Measurements from ENCODE around the gene OR10J4.

DNA sequence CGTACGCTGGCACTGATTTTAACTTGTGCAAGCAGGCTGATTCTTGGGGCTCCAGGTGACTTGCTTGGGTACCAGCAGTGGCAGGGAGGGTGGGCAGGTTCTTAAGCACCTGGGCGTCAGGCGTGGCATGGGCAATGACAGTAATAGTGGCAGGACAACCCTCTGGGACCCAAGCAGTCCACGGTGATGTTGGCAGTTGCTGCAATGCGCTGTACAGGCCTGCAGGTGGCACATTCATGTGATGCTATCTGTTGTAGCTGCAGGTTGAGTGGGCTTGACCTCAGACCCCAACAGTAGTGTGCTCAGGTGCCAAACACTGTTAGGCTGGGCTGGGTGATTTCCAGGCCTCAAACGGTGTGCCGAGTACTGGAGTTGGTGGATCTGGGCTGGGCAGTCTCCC is 10.2 kb upstream of the OR10J4 start:
- TF ChIP-seq SUZ12 (IDR thresholded peaks at IDR 0.05), result no peak
- TF ChIP-seq FOXM1 (IDR thresholded peaks at IDR 0.05; ENCODE audit: borderline replicate concordance), result no peak
- no peak for TF ChIP-seq LEF1 (IDR thresholded peaks at IDR 0.05; ENCODE audit: borderline replicate concordance)
- TF ChIP-seq PKNOX1 (IDR thresholded peaks at IDR 0.05), result no peak
- TF ChIP-seq FOXA1 (IDR thresholded peaks at IDR 0.05), result no peak
- no peak for TF ChIP-seq SP1 (IDR thresholded peaks at IDR 0.05)
- no peak for TF ChIP-seq ARNT (IDR thresholded peaks at IDR 0.05)
- TF ChIP-seq L3MBTL2 (conservative IDR thresholded peaks at IDR 0.05), result no peak
- no peak for TF ChIP-seq ZNF384 (IDR thresholded peaks at IDR 0.05)

Measured in HEK293T (cell line).